Stimulated activated CD8-positive, alpha-beta memory T cell treated with anti-CD3 and anti-CD28 coated beads, Interleukin-12 subunit alpha, Interleukin-12 subunit beta, amount 100 ng/mL, for 4 hours (primary cell): ENCODE data around the gene UCP3.
"Not testable (repeated sequence)": the region's sequence is repeated elsewhere in the genome, so short reads cannot be mapped to it uniquely, and the experiment has no call there.

ENCODE experiments used
- DNase-seq: peaks from one replicate; pipeline ENCODE4 v3.0.0-alpha.2; 2020; ENCODE audit warnings: low read depth

Gene UCP3

DNA sequence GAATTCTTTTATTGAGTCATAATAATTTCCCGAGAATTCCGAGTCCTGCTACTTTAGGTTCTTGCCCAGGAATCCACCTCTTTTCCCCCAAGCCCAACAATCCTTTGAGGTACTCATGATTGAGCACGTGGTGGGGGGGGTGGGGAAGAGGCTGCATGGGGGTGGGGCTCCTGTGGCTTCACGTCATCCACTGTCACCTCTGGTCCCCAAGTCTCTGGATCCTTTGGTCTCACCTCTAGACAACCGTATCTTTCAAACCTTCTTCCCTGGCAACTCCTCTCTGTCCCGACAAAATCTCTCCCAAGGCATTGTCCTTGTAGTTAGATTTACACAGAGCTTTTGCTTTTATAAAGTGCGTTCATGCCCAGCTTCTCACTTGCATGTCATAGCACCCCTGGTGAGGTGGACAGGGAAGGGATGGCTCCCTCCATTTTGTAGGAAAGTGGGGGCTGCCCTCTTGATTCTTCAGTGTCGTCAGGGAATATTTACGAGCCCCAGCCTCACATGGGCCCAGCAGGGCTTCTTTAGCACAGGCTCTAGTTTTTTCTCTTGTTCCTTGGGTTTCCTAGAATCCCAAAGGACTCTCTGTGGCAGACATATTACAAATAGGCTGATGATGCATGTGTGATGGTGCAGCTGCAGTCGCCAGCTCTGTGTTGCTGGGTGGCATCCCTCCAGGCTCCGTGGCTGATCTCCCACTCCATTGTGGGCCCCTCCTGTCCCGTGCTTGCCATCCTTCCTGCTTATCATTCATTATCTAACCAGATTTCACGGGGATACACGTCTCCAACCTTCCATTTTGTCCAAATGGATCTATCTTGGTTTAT lies 8.4 kb downstream of the UCP3 start:
- no peak for DNase-seq

DNA sequence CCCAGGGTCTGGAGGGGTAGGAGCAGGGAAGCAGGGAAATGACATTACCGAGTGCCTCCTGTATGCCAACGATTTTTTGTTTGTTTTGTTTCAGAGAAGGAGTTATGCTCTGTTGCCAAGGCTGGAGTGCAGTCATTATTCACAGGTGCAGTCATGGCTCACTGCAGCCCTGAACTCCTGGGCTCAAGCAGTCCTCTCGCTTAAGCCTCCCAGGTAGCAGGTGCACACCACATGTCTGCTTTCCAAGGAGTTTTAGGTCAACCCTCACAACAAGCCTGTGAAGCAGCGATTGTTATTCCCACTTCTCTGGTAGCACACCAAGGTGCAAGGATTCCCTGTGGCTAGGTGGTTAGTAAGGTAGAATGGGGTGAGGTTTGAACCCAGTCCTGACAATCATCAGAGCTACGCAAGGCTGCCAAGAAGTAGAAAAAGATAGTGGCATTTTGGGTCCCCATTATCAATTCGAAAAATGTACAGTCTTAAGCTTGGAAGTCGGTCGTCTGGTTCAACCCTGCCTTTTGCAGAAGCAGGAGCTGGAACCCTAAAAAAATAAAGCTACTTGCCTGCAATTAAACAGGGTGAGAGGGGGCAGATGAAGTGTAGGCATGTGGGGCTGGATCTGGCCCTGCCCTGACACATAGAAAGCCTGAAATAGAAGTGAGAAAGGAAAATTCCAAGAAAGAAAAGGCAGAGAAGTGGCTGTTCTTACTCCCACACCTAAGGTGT lies 9.1 kb downstream of the UCP3 start:
- DNase-seq, result no peak

DNA sequence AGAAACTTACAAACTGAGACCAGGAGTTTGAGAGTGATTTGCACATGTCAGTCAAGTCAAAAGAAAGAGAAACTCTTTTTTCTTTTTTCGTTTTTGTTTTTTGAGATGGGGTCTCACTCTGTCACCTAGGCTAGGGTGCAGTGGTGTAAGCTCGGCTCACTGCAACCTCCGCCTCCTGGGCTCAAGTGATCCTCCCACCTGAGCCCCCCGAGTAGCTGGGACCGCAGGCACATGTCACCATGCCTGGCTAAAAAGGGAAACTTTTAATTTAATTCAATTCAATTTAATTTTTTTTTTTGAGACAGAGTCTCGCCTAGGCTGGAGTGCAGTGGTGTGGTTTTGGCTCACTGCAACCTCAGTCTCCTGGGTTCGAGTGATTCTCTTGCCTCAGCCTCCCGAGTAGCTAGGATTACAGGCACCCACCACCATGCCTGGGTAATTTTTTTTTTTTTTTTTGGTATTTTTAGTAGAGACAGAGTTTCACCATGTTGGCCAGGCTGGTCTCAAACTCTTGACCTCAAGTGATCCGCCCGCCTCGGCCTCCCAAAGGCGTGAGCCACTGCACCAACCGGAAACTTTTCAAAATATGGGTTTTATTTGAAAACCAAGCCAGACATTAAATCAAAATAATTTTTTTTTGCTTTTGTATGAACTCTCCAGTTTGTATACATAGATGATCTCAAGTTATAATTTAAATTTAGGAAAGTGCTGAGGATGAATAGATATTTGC lies 9.9 kb downstream of the UCP3 start:
- DNase-seq, result no peak

DNA sequence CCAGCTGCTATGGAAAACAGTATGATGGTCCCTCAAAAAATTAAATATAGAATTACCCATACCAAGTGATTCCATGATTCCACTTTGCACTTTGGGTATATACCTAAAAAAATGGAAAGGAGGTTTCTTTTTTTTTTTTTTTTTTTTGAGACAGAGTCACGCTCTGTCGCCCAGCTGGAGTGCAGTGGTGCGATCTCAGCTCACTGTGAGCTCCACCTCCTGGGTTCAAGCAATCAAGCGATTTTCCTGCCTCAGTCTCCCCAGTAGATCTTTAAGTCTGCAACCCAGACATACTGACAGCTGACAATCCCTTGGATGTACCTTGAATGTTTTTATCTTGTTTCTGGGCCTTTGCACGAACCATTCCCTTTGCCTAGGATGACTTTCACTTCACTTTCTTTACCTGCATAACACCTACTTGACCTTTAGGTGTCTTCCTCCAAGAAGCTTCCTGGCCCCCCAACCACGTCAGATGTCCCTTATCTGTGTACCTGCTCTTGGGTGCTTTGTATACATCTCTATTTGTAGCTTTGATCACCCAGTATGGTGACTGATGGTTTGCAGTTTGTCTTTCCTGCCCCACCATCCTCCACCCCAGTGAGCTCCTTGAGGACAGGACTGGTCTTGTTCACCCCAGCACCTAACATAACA lies 11.6 kb downstream of the UCP3 start:
- no peak for DNase-seq

DNA sequence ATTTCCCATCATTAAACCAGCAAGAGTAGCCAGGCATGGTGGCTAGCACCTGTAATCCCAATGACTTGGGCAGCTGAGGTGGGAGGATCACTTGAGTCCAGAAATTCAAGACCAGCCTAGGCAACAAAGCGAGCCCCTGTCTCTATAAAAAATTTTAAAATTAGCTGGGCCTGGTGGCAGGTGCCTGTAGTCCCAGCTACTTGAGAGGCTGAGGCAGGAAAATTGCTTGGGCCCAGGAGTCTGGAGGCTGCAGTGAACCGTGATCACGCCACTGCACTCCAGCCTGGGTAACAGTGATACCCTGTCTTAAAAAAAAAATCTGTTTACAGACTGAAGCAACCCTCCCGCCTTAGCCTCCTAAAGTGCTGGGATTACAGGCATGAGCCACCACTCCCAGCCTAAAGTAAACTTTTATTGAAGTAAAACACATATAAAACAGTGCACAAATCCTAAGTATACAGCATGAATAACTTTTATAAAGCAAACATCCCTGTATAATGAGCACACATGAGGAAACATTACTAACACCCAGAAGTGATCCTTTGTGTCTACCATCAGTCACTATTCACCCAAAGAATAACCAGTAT lies 12.6 kb downstream of the UCP3 start:
- DNase-seq, result no peak

DNA sequence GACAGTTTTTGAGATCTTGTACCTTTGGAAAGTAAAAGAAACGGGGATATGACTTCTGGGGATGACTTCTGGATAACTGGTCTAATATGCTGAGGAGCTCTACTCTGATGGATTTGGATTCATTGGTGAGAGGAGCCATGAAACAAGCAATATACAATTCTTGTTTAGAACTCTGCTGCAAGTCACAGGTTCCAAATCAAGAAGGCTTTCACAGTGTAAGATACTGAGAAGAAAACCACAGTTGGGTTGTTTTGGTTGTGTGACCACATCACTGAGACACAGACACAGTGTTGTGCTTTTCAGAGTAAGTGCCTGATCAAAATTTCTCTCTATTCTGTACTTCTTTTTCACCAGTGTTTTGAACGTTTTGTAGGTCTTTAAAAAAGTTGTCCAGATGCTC lies 13.2 kb downstream of the UCP3 start:
- no peak for DNase-seq

DNA sequence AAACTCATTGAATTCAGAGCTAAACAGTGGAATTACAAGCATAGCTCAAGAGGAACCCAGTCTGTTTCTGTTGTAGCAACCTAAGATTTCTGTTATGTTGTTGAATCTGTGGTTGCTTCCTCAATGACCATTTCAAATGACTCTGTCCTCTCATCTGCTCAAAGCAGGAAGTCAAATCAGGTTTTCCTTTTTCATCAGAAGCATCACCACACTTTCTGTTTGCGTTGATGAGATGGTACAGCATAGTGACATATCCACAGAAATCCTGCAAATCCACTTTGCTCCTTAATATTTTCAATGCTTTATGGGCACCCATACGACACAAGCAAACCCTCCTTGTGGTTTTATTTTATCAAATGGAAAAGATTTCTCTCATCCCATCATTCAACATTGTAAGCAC lies 13.6 kb downstream of the UCP3 start:
- DNase-seq, result no peak

DNA sequence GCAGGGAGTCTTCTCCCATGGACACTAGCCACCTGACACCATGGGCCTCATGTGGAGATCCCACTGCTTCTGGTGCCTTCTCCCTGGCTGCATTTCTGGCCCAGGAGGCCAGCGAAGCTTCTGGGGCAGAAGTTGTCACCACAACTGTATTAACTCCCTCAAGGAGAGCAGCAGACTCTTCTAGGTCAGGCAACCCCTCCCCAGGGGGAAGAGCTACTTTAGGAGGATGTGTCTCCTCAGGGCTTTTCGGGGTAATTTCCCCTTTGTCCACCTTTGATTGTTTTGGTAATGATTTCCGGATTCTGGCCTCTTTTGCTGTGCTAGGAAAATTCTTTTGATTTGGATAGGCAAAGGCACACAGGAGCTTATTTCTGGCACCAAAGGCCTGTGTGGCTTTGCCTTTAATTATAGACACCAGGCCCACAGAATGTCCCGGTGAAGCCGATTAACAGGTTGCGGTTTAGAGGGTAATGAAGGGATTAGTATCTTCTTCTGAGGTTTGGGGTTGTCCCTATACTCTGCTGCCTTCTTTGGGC lies 17.3 kb downstream of the UCP3 start:
- no peak for DNase-seq

DNA sequence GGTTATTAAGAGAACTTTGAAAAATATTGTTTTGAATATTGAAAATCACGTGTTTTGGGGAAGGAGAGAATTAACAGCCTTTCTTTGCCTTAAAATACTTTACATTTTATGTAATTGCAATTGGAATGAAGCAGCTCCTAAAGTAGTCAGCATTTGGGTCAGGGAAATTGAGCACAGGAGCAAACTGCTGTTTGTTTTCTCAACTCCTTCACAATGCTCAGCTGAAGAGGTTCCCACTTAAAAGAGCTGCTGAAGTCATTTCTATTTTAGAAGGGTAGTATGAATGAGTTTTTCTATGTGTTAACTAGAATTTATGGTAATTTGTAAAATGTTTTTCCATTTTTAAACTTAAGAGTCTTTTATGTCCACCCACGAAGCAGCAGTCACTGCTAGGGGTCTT lies 18.2 kb downstream of the UCP3 start:
- DNase-seq, result no peak

DNA sequence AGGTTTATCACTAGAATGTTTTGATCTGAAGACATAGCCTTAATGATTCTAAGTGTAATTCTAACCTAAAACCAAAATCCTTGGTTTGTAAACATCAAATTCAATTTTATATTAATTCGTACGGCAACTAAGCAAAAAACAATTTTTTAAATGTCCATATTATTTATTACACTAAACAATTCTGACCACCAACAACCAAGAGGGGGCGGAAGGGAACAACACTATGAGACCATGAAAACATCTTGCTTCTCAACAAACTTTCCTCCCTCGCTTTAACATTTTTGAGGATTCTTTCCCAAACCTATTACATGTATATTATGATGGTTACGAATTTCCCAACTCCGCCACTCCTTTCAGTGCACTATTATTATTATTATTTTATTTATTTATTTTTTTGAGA lies 19.7 kb downstream of the UCP3 start:
- DNase-seq, result no peak

DNA sequence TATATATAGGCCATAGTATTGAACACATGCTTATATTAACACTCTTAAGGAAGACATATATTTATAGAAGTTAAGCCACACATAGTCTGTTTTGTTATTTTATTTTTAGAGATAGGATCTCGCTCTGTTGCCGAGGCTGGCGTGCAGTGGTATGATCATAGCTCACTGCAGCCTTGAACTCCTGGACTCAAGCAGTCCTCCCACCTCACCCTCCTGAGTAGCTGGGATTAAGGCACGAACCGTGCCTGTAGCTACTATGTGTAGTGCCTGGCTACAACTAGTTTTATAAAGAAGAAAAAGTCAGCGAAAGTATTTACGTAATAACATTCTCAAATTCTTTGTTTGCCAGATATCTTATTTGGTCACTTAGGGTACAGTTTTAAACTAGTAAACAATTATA lies 20.7 kb downstream of the UCP3 start:
- no peak for DNase-seq

DNA sequence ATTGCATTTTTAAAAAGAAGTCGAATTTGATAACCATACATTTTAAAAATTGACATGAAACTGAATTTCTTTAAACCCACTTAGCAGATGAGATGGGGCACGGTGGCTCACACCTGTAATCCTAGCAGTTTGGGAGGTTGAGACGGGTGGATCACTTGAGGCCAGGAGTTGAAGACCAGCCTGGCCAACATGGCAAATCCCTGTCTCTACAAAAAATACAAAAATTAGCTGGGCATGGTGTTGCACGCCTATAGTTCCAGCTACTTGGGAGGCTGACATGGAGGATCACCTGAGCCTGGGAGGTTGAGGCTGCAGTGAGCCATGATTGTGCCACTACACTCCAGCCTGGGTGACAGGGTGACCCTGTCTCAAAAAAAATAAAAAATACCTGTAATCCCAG lies 23.2 kb downstream of the UCP3 start:
- DNase-seq, result not testable (repeated sequence)

DNA sequence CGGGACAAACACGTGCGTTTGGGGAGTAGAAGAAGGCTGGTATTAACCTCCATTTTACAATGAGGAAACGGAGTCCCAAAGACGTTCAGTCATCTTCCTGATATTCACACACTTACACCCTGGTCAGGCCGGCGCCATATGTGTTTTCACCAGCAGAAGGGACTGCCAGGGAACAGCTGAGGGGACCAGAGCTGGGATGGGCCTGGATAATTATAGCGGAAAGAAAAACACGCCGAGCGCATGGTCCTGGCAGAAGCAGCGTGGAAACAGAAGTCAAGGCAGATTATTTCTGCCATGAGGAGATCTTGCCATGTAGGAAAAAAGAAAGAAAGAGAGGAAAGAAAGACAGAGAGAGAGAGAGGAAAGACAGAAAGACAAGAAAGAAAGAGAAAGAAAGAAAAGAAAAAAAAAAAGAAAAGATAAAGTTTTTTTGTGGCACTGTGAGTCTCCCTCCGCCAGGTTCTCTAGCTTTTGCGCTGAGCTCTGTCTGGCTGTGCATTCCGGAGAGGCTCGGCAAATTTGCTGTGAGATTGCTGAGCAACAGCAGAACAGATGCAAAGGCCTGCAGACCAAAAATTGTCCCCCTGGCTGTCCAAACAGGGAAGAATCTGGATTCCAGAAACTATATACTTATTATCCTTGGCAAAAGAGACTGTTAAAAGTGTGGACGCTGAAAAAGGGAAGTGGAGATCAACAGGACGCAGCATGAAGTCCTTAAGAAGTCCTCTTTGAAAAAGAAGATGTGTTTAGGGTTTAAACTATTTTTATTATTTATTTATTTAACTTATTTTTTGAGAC lies 24.9 kb downstream of the UCP3 start:
- DNase-seq, result no peak

DNA sequence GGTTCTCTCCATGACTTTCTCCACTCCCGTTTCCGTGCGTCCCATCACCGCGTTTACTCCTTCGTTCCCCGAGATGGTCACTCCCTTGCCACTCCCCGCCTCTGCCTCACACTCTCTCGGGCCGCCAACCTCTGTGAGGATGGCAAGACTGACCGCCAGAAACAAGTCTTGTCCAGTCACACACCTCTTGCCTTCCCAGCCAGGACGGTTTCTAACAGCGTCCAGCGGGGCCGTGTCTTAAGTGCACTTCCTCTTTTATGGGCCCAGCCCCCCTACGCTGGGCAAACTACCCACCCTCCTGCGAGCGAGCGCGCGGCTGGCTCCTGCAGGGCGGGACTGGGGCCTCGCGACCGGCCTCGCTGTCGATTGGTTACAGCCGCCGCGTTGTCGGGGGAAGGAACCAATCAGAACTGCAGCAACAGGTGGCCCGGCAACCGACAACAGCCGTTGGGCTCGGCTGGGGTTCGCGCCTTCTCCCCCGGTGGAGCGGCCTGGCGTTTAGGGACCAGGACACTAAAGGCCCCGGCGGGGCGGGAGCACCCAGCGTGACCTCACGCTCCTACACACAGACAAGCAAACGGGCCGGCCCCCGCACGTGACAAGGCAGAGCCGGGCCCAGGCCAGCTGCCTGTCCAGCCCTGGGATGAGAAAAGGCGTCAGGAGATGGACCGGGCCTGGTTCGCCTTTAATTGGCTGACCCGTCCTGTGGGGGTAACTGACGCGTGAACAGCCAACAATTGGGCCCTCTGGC lies 25.7 kb downstream of the UCP3 start:
- peak; percentile 86 for DNase-seq

DNA sequence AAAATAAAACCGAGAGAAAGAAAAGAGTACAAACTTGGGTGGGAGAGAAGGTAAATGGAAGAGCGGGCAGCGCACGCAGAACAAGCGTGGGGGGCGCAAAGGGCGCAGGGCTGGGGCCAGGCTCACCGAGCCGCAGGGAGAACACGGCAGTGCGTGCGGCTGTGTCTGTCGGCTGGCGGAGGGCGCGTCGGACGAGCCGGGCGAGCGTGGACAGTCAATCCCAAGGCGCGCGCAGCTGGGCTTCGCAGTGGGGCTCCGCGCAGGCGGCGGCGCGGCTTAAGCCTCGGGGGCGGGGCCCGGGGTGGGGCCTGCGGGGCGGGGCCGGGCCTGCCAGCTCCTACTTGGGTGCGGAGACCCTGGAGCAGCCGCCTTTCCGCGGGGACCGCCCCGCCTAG lies 26.3 kb downstream of the UCP3 start, which contains the start of gene UCP2:
UCP2 (minus strand) TSS at position 249 of the 395 bp plus-strand sequence. CDS start 4,465 bp downstream, outside the sequence.
- peak; percentile 73 for DNase-seq

DNA sequence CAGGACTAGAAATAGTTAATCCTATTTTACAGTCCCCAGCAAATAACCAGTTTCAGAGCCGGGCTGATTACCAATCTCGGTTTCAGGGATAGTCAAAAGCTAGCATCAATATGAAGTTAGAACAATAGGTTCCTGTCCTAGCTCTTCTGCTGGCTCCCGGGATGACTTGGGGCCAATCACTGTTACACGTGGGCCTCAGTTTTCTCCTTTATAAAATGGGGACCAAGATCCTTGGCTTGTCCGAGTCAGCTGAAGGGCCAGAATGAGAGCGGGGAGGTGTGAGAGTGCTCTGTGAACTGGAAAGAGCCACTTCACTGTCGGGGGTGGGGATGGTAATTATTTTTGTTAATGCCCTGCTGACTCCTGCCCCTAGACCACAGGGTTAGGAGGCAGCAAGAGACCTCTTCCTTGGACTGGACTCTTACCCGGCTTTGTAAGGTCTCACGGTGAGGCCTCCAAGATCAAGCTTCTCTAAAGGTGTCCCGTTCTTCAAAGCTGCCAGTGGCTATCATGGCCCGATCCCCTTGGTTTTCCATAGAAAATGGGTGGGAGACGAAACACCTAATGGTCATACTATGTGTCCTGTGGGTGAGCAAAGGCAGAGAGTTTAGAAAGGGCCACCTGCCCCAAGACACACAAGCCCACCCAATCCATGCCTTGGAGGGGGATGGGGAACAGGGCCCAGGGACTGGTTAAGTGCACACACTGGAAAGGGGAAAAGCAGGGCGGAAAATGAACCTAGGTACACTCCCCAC lies 27.7 kb downstream of the UCP3 start:
- no peak for DNase-seq

DNA sequence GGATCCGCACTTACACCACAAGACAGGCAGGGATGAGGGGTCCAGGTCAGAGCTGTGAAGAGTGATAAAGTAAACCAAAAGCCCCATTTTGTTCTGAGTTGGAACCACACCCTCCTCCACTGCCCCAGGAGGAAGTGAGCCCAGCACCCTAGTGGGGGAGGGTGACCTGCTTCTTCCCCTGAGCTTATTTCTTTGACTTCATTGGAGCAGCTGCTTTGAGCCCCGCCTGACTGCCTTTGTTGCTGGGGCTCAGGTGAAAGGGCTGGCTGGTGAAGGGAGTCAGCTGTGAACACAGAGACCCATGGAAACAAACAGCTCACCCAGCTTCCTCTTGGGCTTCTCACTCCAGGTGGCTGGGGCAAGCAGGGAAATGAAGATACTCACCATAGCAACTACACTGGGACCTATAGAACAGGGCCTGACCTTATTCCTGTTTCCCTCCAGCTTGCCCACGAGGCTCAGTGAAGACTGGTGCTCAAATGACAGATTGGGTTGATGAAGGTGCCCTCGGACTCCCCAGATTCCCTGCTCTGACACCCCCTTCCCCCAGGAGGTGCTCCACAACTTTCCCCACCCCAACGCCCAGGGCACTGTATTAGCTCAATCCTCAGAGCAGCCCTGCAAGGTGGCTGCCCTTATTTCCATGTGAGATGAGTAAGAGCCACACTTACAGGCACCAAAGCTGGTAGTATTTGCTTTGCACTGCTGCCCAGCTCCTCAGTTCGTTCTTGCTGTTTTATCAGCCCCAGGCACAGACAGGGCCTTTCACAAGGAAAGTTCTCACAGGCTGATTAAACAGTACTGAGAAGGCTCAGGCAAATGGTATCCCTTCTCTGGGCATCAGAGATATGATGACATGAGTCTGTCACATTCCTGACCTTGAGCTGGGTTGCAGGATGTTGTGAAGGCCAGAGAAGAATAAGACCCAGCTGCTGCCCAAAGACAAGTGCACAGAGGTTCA lies 28.6 kb downstream of the UCP3 start:
- peak; percentile 52 for DNase-seq

DNA sequence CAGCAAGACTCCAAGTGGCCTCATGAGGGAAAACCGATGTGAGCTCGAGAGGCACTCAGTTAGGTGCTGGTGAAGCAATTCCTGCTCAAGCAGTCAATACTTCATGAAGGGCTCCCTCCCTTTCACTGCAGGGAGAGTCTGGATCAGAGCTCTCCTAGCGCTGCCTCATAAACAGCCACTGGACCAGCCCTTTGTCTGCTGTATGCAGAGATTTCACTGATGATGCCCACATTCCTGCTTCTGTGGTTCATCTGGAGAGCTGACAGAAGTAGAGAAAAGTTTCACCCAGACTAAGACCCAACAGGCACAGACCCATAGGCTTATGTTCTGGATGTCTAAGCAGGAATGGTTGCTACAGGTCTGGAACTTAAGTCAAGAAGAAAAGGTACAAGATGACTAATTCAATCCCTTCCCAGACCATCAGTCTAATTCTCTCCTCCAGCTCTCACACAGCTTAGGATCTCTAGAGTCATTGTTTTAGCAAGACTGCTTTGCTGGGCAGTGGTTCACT lies 30.3 kb downstream of the UCP3 start:
- DNase-seq, result no peak
